Measurements from ENCODE around the gene ZNHIT1. TPM values are rescaled to one million over a fixed set of nuclear protein-coding genes. Genes with fewer than 3 reads are reported as not detected.
"Not testable (repeated sequence)": the region's sequence is repeated elsewhere in the genome, so short reads cannot be mapped to it uniquely, and the experiment has no call there.

Gene ZNHIT1
- total RNA-seq, 2 donors from 2014 or later = 65.3 to 69.6 TPM

GRCh38 chr7:101201695-101202602 is 16.0 kb upstream of the ZNHIT1 start:
- Histone ChIP-seq H3K9me3 (no peaks in the 10 kb centered on the region), H3K36me3 (peaks cover 8% of the 10 kb centered on the region), H3K4me3 (peak overlapping the region in 1 of 2 donors; percentile 13), H3K4me1 (peaks cover 0 to 9% of the 10 kb centered on the region in 2 donors), H3K27me3 (peaks cover 12 to 15% of the 10 kb centered on the region in 2 donors), H3K27ac (no peak overlapping the region)
- no peak for DNase-seq (ENCODE audit: low spot score)
- TF ChIP-seq, protein P1, sequence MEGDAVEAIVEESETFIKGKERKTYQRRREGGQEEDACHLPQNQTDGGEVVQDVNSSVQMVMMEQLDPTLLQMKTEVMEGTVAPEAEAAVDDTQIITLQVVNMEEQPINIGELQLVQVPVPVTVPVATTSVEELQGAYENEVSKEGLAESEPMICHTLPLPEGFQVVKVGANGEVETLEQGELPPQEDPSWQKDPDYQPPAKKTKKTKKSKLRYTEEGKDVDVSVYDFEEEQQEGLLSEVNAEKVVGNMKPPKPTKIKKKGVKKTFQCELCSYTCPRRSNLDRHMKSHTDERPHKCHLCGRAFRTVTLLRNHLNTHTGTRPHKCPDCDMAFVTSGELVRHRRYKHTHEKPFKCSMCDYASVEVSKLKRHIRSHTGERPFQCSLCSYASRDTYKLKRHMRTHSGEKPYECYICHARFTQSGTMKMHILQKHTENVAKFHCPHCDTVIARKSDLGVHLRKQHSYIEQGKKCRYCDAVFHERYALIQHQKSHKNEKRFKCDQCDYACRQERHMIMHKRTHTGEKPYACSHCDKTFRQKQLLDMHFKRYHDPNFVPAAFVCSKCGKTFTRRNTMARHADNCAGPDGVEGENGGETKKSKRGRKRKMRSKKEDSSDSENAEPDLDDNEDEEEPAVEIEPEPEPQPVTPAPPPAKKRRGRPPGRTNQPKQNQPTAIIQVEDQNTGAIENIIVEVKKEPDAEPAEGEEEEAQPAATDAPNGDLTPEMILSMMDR (IDR thresholded peaks at IDR 0.05) = no peak

DNA sequence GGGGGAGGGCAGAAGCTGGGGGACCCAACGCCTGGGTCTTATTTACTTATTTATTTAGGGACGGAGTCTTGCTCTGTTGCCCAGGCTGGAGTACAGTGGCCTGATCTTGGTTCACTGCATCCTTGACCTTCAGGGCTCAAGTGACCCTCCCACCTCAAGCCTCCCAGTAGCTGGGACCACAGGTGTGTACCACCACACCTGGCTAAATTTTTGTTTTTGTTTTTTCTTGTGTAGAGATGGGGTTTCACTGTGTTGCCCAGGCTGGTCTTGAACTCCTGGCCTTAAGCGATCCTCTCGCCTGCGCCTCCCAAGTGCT is 15.4 kb upstream of the ZNHIT1 start:
- TF ChIP-seq, protein P1 (IDR thresholded peaks at IDR 0.05) = no peak
- DNase-seq (ENCODE audit: low spot score) = no peak
- Histone ChIP-seq H3K9me3 (no peaks in the 10 kb centered on the region), H3K4me1 (peaks cover 0 to 9% of the 10 kb centered on the region in 2 donors), H3K27me3 (peaks cover 12 to 15% of the 10 kb centered on the region in 2 donors), H3K36me3 (peaks cover 8% of the 10 kb centered on the region), H3K27ac (no peak overlapping the region), H3K4me3 (no peak overlapping the region)

DNA sequence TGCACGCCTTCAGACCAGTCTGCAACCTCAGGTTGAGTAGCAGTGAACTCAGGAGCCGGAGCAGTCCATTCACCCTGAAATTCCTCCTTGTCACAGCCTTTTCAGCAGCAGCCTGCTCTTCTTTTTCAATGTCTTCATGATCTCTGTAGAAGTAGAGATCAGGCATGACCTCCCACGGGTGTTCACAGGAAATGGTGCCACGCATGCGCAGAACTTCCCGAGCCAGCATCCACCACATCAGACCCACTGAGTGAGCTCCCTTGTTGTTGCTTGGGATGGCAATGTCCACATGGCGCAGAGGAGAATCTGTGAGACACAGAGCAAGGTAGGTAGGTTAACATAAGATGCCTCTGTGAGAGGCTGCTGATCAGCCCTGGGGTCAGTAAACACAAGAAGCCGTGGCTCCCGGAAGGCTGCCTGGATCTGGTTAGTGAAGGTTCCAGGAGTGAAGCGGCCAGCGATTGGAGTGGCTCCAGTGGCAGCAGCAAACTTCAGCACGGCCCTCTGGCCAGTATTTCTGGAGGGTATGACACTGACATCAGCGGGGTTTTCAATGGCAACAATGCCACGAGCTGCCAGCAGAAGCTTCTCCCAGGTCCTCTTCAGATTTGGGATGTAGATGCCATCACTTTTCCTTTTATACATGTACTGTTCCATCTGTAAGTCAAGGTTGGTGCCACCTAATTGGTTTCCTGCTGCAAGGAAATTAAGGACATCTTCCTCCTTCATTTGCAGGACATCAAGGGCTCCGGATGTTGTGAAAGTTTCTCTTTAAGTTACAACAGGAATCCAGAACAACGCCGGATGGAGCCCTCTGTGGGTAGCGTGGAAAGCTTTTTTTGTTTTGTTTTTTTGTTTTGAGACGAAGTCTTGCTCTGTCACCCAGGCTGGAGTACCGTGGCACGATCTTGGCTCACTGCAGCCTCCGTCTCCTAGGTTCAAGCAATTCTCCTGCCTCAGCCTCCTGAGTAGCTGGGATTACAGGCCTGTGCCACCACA is 13.9 kb upstream of the ZNHIT1 start:
- Histone ChIP-seq H3K36me3 (peaks cover 14% of the 10 kb centered on the region), H3K27me3 (peaks cover 12 to 15% of the 10 kb centered on the region in 2 donors)
- not testable (repeated sequence) for H3K9me3 ChIP-seq; DNase-seq (ENCODE audit: low spot score); H3K27ac ChIP-seq; H3K4me3 ChIP-seq; H3K4me1 ChIP-seq

DNA sequence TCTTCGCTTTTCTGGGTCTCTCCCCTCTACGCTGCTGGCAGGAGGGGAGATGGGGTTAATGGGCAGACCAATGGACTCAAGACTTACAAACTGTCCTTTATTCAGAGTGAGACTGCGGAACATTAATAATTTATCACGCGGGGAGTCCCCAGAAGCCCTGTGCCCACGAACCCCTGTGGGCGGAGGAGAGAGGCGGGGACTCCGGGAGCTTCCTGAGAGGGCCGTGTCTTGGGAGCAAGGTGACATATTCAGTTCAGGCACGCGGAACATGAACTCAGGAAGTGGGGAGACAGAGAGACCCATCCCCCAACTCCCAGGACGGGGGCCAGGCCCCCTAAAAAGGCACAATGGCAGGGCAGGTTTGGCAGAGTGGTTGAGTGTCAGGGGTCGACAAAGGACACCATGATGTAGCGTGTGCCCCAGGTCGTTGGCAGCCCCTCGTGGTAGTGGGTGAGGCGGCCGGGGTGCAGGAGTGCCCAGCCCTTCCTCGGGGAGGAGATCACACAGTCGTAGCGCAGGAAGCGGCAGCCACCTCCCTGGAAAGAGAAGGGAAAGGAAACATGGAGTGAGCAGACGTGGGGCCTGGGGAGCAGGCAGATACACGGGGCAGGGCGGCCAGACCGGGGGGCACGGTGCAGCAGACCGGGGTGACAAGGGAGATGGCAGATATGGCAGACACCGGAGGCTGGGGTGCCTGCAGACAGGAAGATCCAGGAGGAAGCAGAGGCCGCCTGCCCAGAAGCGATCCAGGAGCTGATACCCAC is 11.9 kb upstream of the ZNHIT1 start:
- Histone ChIP-seq H3K36me3 (peaks cover 34% of the 10 kb centered on the region), H3K9me3 (no peaks in the 10 kb centered on the region), H3K4me1 (peaks cover 0 to 9% of the 10 kb centered on the region in 2 donors), H3K27ac (no peak overlapping the region), H3K4me3 (no peak overlapping the region), H3K27me3 (peaks cover 12 to 13% of the 10 kb centered on the region in 2 donors)
- TF ChIP-seq, protein P1 (IDR thresholded peaks at IDR 0.05) = no peak
- no peak for DNase-seq (ENCODE audit: low spot score)

GRCh38 chr7:101206665-101207042 is 11.3 kb upstream of the ZNHIT1 start:
- TF ChIP-seq, protein P1 (IDR thresholded peaks at IDR 0.05) = no peak
- H3K36me3 ChIP-seq = peaks cover 40% of the 10 kb centered on the region

More at GRCh38 chr7:101206665-101207042, 11.3 kb upstream of the ZNHIT1 start:
- Histone ChIP-seq H3K9me3 (no peaks in the 10 kb centered on the region), H3K4me1 (peaks cover 0 to 7% of the 10 kb centered on the region in 2 donors), H3K27ac (no peak overlapping the region), H3K27me3 (peaks cover 8 to 10% of the 10 kb centered on the region in 2 donors), H3K4me3 (no peak overlapping the region)
- no peak for DNase-seq (ENCODE audit: low spot score)

All from right atrium auricular region (tissue), 2 donors.